Activated CD8-positive, alpha-beta memory T cell treated with anti-CD3 and anti-CD28 coated beads, Interleukin-2, amount 50 U/mL, for 1 hour (primary cell): Measurements from ENCODE around the gene ARHGEF16.

Source experiments
- DNase-seq: peaks from one replicate; pipeline ENCODE4 v3.0.0-alpha.2; 2020; ENCODE audit errors: extremely low read depth

The ARHGEF16 gene

GRCh38 chr1:3482378-3482849 lies 27.9 kb downstream of the ARHGEF16 start:
- DNase-seq = no peak

- DNase-seq = no peak
Observed at GRCh38 chr1:3483380-3483779, 28.9 kb downstream of the ARHGEF16 start.

GRCh38 chr1:3483801-3484444 lies 29.5 kb downstream of the ARHGEF16 start:
- no peak for DNase-seq

GRCh38 chr1:3485016-3485415 lies 30.6 kb downstream of the ARHGEF16 start:
- DNase-seq = no peak

- DNase-seq = no peak
Observed at GRCh38 chr1:3488432-3488831, 34.0 kb downstream of the ARHGEF16 start.

DNA sequence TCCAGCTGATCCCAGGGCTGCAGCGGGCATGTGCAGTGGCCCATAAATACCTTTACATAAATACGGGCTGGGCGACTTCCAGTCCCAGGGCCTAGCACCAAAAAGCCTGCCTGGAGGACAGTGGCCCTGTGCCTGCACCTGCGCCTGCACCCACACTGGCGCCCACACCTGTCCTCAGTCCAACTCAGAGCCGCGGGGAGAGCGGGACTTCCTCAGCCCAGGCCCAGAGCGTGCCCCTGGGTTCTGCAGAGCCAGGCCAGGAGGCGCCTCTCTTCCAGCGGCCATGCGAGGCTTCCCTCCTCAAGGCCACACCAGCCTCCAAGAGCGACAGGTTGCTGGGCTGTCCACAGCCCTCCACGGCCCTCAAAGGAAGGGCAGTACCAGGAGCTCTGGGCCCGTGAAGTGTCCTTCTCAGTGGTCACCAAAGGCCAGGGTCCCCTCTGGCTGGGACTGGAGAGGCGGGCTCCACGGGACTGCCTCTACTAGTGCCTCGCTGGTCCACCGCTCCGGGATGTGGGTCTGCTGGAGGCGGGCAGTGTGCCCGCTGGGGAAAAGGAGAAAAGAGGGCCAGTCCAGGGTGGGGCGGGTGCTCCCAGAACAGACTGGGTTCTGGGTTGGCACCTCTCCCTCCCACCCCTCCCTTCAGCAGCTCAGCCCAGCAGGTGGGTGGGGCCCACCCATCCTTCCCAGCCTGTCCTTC lies 35.7 kb downstream of the ARHGEF16 start:
- no peak for DNase-seq

- DNase-seq = peak; percentile 27
Observed at GRCh38 chr1:3491291-3492246, 37.1 kb downstream of the ARHGEF16 start.

DNA sequence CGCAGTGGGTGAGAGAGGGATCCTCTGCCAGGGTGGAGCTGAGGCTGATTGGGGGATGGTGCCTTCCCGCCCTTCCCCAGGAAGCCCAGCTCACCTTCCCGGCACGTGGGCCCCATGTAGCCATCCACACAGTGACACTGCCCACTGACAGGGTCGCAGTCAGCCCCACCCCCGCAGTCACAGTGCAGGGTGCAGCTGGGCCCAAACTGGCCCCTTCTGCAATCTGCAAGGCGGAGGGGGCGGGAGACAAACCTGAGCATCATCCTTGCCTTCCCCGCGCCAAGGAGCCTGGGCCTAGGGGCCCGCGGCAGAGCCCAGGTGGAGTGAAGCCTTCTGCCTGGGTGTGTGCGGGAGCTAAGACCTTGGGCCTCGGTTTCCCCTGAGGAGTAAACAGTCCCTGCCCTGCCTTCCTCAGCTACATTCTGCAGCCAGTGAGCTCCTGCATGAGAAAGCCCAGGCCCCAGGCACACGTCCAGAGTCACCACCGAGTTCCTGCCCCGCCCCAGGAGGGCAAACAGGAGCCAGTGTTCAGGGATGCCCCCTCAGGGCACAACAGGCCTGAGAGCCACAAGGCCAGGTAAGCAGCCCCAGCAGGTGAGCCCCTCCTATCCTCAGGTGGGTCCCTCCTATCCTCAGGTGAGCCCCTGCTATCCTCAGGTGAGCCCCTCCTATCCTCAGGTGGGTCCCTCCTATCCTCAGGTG lies 38.2 kb downstream of the ARHGEF16 start:
- no peak for DNase-seq

DNA sequence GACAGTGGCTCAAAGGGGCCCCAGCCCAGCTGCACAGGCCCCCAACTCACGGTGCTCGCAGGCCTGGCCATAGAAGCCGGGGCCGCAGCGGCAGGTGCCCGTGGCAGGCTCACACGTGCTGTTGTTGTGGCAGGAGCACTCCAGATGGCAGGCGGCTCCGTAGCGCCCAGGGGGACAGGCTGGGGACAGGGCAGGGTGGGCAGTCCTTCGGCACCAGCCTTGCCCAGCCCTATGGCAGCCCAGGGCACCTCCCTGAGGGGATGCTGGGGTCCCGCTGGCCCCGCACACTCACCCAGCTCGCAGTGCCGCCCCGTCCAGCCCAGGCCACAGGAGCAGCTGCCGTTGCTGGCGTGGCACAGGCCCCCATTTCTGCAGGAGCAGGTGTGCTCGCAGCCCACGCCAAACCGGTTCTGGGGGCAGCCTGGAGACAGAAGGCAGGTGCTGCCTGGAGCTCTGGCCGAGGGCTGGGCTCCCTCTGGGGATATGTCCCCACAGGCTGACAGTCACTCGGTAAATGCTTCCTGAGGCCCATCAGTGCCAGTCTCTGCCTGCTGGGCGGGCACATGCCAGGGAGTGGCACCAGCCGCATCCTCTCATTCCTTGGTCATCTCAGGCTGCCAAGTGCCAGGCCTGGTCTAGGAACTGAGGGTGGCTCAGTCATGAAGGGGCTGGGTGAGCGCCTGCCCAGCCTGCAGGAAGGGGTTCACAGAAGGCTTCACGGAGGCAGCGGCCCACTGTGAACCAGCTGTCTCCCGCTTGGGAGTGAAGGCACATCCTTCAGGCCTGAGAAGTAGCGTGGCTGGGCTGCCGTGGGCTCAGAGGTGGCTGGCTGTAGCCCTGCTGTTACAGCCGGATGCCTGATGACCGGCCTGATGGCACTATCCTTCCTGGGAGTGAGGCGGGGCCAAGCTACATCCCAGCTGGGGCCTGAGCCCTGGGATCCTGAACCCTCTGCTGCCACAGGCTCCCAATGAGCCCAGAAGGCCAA lies 40.1 kb downstream of the ARHGEF16 start:
- no peak for DNase-seq

- no peak for DNase-seq
Observed at GRCh38 chr1:3495776-3496745, 41.6 kb downstream of the ARHGEF16 start.

DNA sequence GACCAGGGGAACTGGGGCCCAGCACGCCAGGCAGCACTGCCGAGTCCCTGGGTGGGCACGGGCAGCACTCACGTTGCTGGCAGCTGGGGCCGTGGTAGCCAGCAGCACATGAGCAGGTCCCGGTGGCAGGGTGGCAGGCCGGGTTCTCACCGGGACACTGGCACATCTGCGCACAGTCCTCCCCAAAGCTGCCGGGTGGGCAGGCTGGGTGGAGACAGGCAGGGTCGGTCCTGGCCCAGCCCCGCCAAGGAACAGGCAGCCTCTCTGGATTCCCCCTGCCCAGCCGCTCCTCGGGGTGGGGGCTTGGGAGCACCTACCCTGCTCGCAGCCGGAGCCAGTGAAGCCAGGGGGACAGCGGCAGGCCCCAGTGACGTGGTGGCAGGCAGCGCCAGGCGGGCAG lies 42.5 kb downstream of the ARHGEF16 start:
- no peak for DNase-seq

- no peak for DNase-seq
Observed at GRCh38 chr1:3497521-3497920, 43.1 kb downstream of the ARHGEF16 start.

GRCh38 chr1:3498246-3498930 lies 43.9 kb downstream of the ARHGEF16 start:
- DNase-seq = no peak

DNA sequence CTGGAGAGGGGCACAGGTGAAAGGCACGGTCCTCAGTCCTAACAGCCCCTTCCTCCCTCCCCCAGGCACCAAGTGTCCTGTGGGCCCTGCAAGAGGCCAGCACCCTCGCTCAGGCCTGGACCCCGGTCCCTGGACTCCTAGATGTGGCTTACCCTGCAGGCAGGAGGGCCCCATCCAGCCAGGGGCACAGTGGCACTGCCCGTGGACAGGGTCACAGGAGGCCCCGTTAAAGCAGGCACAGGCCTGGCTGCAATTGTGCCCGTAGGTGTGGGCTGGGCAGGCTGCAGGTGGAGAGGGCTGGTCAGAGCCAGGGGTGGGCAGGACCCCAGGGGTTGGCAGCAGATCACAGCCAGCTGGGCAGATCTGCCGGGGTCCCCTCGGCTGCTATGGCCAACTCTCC lies 44.5 kb downstream of the ARHGEF16 start:
- DNase-seq = no peak

- no peak for DNase-seq
Observed at GRCh38 chr1:3499611-3500010, 45.1 kb downstream of the ARHGEF16 start.

GRCh38 chr1:3500265-3500835 lies 45.9 kb downstream of the ARHGEF16 start:
- DNase-seq = no peak

DNA sequence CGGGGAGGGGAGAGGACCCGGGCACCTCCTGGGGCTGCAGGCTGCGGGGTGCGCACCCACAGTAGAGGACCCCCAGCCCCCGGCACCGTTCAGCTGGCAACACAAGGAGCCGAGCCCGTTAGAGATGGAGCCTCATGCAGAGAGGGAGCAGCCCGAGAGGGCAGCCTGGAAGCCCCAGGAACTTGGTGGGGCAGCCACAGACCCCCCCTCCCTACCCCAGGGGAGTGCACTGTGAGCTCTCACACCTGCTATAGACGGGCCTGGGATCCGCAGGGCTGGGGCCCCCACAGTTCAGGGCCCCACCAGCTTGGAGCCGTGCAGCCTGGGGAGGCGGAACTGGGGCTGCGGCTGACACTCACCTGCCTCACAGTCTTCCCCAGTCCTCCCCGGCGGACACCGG lies 47.0 kb downstream of the ARHGEF16 start:
- DNase-seq = no peak
